ENCODE results near the gene VPREB3.
A peak's percentile ranks its signal among the peaks of the same experiment; 100 is the strongest.

Gene VPREB3

DNA sequence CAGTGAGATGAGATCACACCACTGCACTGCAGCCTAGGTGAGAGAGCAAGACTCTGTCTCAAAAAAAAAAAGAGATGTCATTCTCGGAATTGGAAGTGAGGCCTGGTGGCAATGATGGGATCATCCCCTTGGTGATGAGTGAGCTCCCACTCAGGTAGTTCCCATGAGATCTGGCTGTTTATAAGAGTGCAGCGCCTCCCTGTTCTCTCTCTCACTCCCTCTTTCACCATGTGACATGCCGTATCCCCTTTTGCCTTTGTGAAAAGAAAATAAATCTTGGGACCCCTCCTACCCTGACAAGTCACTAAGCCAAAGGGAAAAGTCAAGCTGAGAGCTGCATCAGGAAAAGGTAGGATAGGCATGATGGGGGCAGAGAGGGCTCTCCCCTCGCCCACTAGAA, 32.1 kb downstream of the VPREB3 start:
- no peak for DNase-seq

- DNase-seq, result no peak
These were observed 33.4 kb downstream of the VPREB3 start for GRCh38 chr22:23720855-23721254.

DNA sequence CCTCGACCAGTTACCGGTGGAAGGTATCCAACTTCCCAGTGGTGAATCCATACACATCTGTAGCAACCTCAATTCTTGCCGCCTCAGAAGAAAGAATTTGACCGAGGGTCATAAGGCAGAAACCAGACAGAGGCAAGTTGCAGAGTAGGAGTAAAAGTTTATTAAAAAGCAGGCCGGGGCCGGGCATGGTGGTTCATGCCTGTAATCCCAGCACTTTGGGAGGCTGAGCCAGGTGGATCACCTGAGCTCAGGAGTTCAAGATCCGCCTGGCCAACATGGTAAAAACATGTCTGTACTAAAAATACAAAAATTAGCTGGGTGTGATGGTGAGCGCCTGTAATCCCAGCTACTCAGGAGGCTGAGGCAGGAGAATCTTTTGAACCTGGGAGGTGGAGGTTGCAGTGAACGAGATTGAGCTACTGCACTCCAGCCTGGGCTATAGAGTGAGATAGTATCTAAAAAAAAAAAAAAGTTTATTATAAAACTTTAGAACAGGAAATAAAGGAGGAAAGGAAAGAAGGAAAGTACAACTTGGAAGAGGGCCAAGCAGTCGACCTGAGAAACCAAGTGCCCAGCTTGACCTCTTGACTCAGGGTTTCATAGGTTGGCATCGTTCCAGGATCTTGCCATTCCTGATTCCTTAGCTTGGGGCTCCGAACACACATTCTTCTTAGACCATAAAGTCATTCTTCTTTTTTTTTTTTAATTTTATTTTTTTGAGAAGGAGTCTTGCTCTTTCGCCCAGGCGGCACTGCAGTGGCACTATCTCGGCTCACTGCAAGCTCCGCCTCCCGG, 35.7 kb downstream of the VPREB3 start:
- no peak for DNase-seq

DNA sequence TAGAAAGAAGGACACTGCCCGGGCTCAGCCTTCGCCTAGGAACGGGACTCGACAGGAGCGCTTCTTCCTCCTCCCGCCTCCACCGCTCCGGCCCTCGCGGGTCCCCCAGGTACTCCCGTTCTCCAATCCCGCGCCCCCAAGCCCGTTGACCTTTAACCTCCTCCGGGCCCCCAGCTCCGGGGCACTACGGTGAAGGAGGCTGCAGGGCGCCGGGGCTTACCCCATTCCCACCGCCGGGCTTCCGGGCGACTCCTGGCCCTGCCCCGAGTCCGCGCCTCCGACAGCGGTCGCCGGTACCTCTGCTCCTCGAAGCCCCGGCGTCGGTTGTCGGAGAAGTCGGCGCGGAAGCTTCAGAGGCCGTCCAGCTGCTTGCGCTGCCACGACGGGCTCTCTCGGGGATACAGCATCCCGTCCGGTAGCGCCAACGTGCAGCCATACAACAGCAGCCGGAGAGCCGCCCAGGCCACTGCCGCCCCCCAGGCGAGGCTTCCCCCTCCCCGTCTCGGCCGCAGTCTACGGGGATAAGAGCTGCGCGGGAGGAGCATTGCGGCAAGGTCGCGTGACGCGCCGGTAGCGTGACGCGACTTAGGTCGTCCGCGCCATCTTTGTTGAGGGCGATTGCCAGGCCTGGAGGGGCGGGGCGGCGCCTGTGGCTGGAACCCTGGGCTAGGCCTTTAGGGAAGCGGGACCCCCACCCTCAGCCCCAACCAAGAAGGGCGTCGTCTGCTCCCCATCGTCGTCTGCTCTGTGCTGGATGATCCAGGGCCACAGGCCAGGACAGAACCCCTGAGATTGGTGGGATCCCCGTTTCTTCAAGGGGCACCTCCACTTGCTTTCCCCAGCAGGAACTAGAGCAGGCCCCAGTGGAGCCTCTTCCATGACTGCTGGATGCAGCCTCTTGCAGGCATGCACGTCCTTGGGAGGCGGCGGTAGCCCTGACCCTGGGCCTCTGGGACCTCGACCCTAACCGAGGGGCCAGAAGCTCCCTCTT, 37.1 kb downstream of the VPREB3 start:
- DNase-seq, result peak; percentile 86

DNA sequence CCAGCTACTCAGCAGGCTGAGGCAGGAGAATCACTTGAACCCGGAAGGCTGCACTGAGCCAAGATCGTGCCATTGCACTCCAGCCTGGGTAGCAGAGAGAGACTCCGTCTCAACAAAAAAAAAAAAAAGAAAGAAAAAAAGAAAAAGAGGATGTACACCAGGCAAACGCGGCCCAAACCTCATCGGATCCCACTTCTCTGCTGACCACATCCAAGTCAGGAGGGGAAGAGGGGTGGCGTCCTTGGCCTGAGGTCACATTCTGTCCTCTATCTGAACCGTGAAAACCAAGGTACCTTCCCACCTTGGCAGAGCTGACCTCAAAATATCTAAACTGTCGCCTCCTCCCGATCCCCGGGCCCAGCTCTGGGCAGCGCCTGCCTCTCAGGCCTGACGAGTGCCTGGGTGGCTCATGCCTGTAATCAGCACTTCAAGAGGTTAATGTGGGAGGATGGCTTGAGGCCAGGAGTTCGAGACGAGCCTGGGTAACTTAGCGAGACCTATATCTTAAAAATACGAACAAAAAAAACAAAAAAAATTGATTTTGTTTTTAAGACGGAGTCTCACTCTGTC, 38.3 kb downstream of the VPREB3 start:
- no peak for DNase-seq

GRCh38 chr22:23714596-23715578, 39.3 kb downstream of the VPREB3 start:
- no peak for DNase-seq

DNA sequence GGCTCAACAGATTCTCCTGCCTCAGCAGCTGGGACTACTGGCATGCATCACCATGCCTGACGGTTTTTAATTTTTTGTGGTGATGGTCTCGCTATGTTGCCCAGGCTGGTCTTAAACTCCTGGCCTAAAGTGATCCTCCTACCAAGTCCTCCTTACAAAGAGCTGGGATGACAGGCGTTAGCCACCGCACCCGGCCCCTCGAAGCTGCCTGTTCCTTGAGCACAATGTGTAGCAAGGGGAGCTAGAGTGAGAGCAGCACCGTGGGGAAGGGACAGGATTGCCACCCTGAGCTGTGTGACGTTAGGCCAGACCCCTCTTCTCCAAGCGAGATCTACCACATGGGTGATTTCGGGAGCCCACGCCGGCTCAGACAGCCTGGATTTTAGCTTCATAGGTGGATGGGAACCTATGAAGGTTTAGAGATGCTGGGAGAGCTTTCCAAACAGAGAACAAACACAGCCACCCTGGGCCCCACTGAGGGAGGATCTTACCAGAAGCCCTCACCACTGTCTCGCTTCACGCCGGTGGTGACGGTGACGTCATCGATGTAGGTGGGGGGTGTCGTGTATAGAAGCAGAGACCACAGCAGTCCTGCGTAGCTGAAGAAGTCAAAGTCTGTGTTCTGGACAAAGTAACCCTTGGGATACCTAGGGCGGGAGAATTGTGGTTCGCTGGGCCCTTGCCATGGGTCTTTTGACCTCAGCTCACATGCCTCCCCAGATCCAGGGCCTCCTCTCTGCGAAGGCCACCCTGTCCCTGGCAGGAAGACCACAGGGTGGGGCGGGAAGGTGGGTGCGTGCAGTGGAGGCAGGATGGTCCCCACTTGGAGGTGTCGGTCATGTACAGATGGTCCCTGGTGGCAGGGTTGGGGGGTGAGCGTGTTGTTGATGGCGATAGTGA, 40.3 kb downstream of the VPREB3 start:
- no peak for DNase-seq

GRCh38 chr22:23712256-23712655, 42.0 kb downstream of the VPREB3 start:
- no peak for DNase-seq

DNA sequence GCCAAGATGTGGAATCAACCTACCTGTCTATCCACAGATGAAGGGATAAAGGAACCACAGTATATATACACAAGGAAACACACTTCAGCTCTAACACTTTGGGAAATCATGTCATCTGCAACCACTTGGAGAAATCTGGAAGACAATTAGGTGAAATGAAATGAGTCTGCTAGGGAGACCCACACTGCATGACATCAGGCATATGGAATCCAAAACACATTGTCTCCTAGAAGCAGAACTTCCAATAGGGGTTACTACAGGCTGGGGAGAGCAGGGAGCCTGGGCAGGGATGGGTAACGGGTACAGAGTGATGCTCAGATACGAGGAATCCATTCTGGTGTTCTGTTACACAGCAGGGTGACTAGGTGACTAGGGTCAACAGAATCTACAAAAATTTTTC, 45.1 kb downstream of the VPREB3 start:
- DNase-seq, result no peak

GRCh38 chr22:23708270-23708669, 46.0 kb downstream of the VPREB3 start:
- no peak for DNase-seq

DNA sequence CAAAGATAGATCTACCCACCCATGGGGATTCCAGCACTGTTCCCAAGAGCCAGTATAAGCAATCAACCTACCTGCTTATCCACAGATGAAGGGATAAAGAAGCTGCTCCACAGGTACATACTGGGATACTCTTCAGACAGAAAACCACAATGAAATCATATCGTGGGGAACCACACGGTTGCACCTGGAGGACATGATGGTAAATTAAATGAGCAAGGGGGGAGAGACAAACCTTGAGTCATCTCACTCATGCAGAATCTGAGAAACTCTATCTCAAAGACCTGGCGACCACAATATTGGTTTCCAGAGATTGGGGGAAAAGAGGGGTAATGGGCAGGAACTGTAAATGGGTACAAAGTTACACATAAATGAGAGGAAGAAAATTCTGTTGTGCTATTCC, 48.9 kb downstream of the VPREB3 start:
- DNase-seq, result no peak

DNA sequence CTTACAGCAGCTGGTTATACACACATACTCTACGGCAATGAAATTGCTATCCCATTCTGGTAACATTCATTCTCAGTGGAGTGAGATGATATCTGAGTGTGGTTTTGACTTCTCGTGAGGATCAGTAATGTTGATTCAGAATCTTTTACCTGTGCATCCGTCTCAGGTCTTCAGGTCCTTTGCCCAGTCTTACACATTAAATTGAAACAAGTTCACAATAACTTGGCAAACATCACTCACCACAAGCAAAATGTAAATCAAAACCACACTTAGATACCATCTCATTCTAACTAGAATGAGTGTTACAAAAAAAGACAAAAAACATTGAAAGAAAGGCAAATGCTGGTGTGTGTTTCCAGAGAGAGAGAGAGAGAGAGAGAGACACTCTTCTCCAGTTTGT, 49.4 kb downstream of the VPREB3 start:
- DNase-seq, result no peak

GRCh38 chr22:23704062-23704461, 50.2 kb downstream of the VPREB3 start:
- no peak for DNase-seq

All from NCI-H774 (cell line).